Prostate gland (tissue), 2 donors: ENCODE measurements around the gene NBEAL1. TPM values are rescaled to one million over a fixed set of nuclear protein-coding genes. Genes with fewer than 3 reads are reported as not detected.
"Not testable (repeated sequence)": the region's sequence is repeated elsewhere in the genome, so short reads cannot be mapped to it uniquely, and the experiment has no call there.

ENCODE experiments used
- DNase-seq: peaks from one replicate; pipeline ENCODE4 v3.0.0-alpha.2; 2019; ENCODE audit warnings: low spot score
- H3K27ac ChIP-seq, 2 donors: fragments of 200-600 bp; sonication (generic); 2 replicates each; pipeline ENCODE4 v1.5.1; 2017 to 2019
- H3K27me3 ChIP-seq: fragments of 200-600 bp; sonication (generic); replicated peaks from 2 replicates; pipeline ENCODE4 v1.5.1; 2019; ENCODE audit not compliant: insufficient read depth
- H3K36me3 ChIP-seq, 2 donors: fragments of 200-600 bp; sonication (generic); 1 replicate in 1 of 2; 2 replicates in 1 of 2; pipeline versions ENCODE4 v1.5.1 to v1.8.1; 2017 to 2019
- H3K4me1 ChIP-seq: fragments of 200-600 bp; sonication (generic); replicated peaks from 2 replicates; pipeline ENCODE4 v1.5.1; 2019
- H3K4me3 ChIP-seq, 2 donors: fragments of 200-600 bp; sonication (generic); 2 replicates each; pipeline ENCODE4 v1.5.1; 2017 to 2019
- H3K9me3 ChIP-seq: fragments of 200-600 bp; sonication (generic); 2 replicates; pipeline ENCODE4 v1.5.1; 2017
- POLR2A ChIP-seq: fragments of 450-650 bp; IDR thresholded peaks from one replicate; pipeline ENCODE4 v1.6.1; 2016; ENCODE audit warnings: antibody characterized with exemption, mild to moderate bottlenecking
- POLR2AphosphoS5 ChIP-seq: sonication (generic); formaldehyde crosslinking; IDR thresholded peaks from one replicate; pipeline ENCODE4 v1.6.1; 2017; ENCODE audit warnings: antibody characterized with exemption
- WGBS: methylation state at CpG from one replicate; pipeline ENCODE4 v1.1.5; 2018; 5-methylcytosine and 5-hydroxymethylcytosine counted together
- intact Hi-C: fragments of 100-400 bp; cut with DNase I; formaldehyde crosslinking; loops from one replicate; pipeline ENCODE4 v1.14.2; 2022
- total RNA-seq, 2 donors: library from RNA; depleted of rRNA; stranded (reverse); fragments of >200 nt; gene quantifications; one replicate each; pipeline ENCODE4 v1.1.0, GENCODE V29; 2016
- TF ChIP-seq, protein P1 (sequence below), 4 experiments: fragments of 200-600 bp in 2 of 4; fragments of 450-650 bp in 2 of 4; sonication (generic) in 2 of 4; IDR thresholded peaks; 1 replicate in 3 of 4; 2 replicates in 1 of 4; pipeline ENCODE4 v1.5.1; 2016 to 2019; ENCODE audit warnings: antibody characterized with exemption in 4 of 4, mild to moderate bottlenecking in 2 of 4, moderate library complexity in 2 of 4

NBEAL1 gene
- total RNA-seq, 2 donors from 2014 or later, result 21.2 to 47.1 TPM

DNA sequence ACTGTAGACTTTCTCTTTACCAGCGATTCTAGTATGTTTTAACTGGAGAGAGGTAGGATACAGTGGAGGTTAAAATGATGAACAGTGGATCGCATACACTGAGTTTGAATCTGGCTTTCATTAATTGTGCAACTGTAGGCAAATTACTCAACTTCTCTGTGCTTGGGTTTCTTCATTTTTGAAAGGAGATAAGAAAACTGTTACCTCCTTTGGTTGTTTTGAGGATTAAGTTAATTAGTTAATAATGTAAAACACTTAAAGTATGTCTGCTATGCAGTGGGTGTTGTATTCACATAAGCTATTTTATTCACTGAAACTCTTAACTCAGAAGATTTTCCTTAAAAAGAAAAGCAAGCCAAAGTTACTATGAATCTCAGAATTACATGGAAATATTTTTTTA is 112.3 kb downstream of the NBEAL1 start:
- no peak for DNase-seq
- 91% methylated on average over 2 of the region's 2 CpGs for WGBS
- H3K27me3 ChIP-seq, result no peaks in the 10 kb centered on the region
- H3K4me3 ChIP-seq, result no peak overlapping the region
- no peak overlapping the region for H3K27ac ChIP-seq
- no peaks in the 10 kb centered on the region for H3K36me3 ChIP-seq
- no peaks in the 10 kb centered on the region for H3K4me1 ChIP-seq
- TF ChIP-seq POLR2A (no peak), POLR2AphosphoS5 (no peak)
- TF ChIP-seq, protein P1, sequence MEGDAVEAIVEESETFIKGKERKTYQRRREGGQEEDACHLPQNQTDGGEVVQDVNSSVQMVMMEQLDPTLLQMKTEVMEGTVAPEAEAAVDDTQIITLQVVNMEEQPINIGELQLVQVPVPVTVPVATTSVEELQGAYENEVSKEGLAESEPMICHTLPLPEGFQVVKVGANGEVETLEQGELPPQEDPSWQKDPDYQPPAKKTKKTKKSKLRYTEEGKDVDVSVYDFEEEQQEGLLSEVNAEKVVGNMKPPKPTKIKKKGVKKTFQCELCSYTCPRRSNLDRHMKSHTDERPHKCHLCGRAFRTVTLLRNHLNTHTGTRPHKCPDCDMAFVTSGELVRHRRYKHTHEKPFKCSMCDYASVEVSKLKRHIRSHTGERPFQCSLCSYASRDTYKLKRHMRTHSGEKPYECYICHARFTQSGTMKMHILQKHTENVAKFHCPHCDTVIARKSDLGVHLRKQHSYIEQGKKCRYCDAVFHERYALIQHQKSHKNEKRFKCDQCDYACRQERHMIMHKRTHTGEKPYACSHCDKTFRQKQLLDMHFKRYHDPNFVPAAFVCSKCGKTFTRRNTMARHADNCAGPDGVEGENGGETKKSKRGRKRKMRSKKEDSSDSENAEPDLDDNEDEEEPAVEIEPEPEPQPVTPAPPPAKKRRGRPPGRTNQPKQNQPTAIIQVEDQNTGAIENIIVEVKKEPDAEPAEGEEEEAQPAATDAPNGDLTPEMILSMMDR (IDR thresholded peaks at IDR 0.05), result no peak
- no peaks in the 10 kb centered on the region for H3K9me3 ChIP-seq
- intact Hi-C loops, result no loop called here

DNA sequence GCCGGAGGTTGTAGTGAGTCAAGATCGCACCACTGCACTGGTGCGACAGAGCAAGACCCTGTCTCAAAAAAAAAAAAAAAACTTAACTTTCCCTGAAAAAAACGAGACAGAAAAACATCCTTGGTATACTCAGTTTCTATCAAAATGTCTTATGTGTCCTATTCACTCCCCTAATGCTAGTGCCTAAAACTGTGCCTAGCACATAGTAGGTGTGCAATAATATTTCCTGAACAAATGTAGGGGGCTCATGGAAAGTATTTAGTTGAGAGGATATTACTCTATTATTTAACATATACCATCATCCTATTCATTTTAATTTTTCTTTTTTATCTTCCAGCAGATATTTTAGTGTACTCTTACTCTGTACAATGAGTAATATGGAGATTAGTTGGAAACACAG is 120.4 kb downstream of the NBEAL1 start:
- Histone ChIP-seq H3K36me3 (no peaks in the 10 kb centered on the region), H3K9me3 (no peaks in the 10 kb centered on the region), H3K27ac (no peak overlapping the region), H3K27me3 (no peaks in the 10 kb centered on the region), H3K4me1 (no peaks in the 10 kb centered on the region), H3K4me3 (no peak overlapping the region)
- DNase-seq, result no peak
- WGBS, result 89% methylated on average over 4 of the region's 4 CpGs
- intact Hi-C loops, result no loop called here
- no peak for TF ChIP-seq POLR2AphosphoS5
- no peak for TF ChIP-seq POLR2A
- TF ChIP-seq, protein P1 (IDR thresholded peaks at IDR 0.05), result no peak

DNA sequence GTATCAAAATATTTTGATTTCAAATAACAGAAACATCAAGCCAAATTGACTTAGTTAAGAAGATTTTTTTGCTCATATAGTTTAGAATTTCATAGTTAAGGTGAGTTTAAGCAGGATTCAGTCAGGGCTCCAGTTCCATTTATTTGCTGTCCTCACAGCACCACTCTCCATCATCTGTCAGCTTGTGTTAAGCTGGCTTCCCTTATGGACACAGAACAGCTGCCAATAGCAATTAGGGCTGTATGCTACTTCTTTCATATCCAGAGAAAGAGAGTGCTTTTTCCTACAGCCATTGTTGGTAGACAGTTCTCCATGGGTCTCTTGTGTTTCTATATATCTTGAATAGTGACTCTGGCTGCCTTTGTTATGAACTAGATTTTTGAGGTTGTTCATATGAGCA is 128.7 kb downstream of the NBEAL1 start:
- intact Hi-C loops, result no loop called here
- Histone ChIP-seq H3K9me3 (no peaks in the 10 kb centered on the region), H3K4me3 (no peak overlapping the region), H3K27ac (no peak overlapping the region), H3K4me1 (no peaks in the 10 kb centered on the region), H3K36me3 (no peaks in the 10 kb centered on the region), H3K27me3 (no peaks in the 10 kb centered on the region)
- DNase-seq, result no peak
- no peak for TF ChIP-seq POLR2A
- no peak for TF ChIP-seq POLR2AphosphoS5
- TF ChIP-seq, protein P1 (IDR thresholded peaks at IDR 0.05), result no peak

DNA sequence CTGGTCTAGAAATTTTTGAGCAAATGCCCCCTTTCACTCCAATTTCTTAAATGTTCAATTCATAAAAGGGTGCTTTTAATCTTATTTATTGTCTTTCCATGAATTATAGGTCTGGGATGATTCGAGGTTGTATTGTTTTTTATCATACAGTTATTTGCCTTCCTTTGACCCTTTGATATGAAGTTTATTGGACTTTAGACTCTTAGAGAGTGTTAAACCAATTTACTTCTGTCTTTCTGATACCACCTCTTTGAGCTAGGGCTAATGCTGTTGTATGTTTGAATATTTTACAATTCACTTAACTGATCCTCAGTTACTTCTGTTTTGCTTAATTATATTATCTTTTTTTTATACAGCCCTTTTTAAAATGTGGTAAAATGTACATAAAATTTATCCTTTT is 134.5 kb downstream of the NBEAL1 start:
- Histone ChIP-seq H3K4me1 (no peaks in the 10 kb centered on the region), H3K27me3 (no peaks in the 10 kb centered on the region), H3K9me3 (no peaks in the 10 kb centered on the region), H3K27ac (no peak overlapping the region), H3K4me3 (no peak overlapping the region), H3K36me3 (no peaks in the 10 kb centered on the region)
- TF ChIP-seq POLR2AphosphoS5 (no peak), POLR2A (no peak)
- TF ChIP-seq, protein P1 (IDR thresholded peaks at IDR 0.05), result no peak
- no peak for DNase-seq
- 54% methylated on average over 1 of the region's 1 CpG for WGBS
- intact Hi-C loops, result no loop called here

DNA sequence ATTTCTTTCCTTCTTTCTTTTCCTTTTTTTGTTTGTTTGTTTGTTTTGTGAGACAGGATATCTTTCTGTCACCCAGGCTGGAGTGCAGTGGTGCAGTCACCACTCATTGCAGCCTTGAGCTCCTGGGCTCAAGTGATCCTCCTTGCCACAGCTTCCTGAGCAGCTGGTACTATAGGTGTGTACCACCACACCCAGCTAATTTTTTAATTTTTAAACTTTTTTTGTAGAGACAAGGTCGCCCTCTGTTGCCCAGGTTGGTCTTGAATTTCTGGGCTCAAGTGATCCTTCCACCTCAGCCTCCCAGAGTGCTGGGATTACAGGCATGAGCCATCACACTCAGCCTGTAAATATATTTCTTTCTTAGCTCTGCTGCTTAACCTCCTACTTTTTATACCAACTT is 140.7 kb downstream of the NBEAL1 start:
- TF ChIP-seq POLR2AphosphoS5 (no peak), POLR2A (no peak)
- TF ChIP-seq, protein P1 (IDR thresholded peaks at IDR 0.05), result no peak
- DNase-seq, result no peak
- Histone ChIP-seq H3K4me1 (no peaks in the 10 kb centered on the region), H3K36me3 (no peaks in the 10 kb centered on the region), H3K9me3 (no peaks in the 10 kb centered on the region), H3K4me3 (no peak overlapping the region), H3K27me3 (no peaks in the 10 kb centered on the region), H3K27ac (no peak overlapping the region)
- intact Hi-C loops, result no loop called here
- 89% methylated on average over 1 of the region's 1 CpG for WGBS

DNA sequence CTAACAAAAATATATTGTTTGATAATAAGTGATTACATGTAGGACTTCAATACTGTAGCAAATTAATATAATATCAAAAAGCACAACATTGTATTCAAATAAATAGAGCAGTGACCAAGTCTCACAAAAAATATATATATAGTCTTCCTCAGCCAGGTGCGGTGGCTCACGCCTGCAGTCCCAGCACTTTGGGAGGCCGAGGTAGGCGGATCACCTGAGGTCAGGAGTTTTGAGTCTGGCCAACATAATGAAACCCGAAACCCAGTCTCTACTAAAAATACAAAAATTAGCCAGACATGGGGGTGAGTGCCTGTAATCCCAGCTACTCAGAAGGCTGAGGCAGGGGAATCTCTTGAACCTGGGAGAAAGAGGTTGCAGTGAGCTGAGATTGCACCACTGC is 148.0 kb downstream of the NBEAL1 start:
- H3K4me1 ChIP-seq, intact Hi-C loops, H3K27ac ChIP-seq, DNase-seq, H3K36me3 ChIP-seq, H3K9me3 ChIP-seq, H3K4me3 ChIP-seq, H3K27me3 ChIP-seq: not testable (repeated sequence)
- WGBS, result 98% methylated on average over 5 of the region's 5 CpGs
